Sigmoid colon (tissue), 7 donors: ENCODE results near the gene GLS. TPM values are rescaled to one million over a fixed set of nuclear protein-coding genes. Genes with fewer than 3 reads are reported as not detected.

Source experiments
- DNase-seq: peaks from one replicate; pipeline ENCODE4 v3.0.0-alpha.2; 2019
- H3K27ac ChIP-seq, 4 donors: fragments of 200-600 bp; sonication (generic); one replicate each; pipeline ENCODE4 v1.5.1; 2016 to 2019; ENCODE audit warnings: mild to moderate bottlenecking in 1 of 4
- H3K27me3 ChIP-seq, 3 donors: fragments of 200-600 bp; sonication (generic); one replicate each; pipeline ENCODE4 v1.5.1; 2019; ENCODE audit warnings: mild to moderate bottlenecking in 1 of 3
- H3K36me3 ChIP-seq, 4 donors: fragments of 200-600 bp; sonication (generic); one replicate each; pipeline ENCODE4 v1.5.1; 2016 to 2019
- H3K4me1 ChIP-seq, 4 donors: fragments of 200-600 bp; sonication (generic); one replicate each; pipeline ENCODE4 v1.5.1; 2017 to 2019
- H3K4me3 ChIP-seq, 4 donors: fragments of 200-600 bp; sonication (generic); one replicate each; pipeline ENCODE4 v1.5.1; 2017 to 2019; ENCODE audit warnings: mild to moderate bottlenecking in 2 of 4, moderate library complexity in 1 of 4
- H3K9me3 ChIP-seq, 4 donors: fragments of 200-600 bp in 3 of 4; sonication (generic) in 3 of 4; one replicate each; pipeline versions ENCODE4 v1.5.1 to v1.6.1; 2013 to 2019
- CTCF ChIP-seq, 4 experiments: fragments of 450-650 bp in 3 of 4; fragments of 200-600 bp in 1 of 4; IDR thresholded peaks; one replicate each; pipeline ENCODE4 v1.5.1; 2016 to 2019; ENCODE audit warnings: antibody characterized with exemption in 4 of 4, mild to moderate bottlenecking in 3 of 4, moderate library complexity in 2 of 4
- EP300 ChIP-seq, 4 donors: sonication (generic); formaldehyde crosslinking; IDR thresholded peaks; one replicate each; pipeline ENCODE4 v1.6.1; 2017; ENCODE audit warnings: antibody characterized with exemption in 4 of 4
- POLR2A ChIP-seq, 2 donors: fragments of 450-650 bp; IDR thresholded peaks; one replicate each; pipeline ENCODE4 v1.6.1; 2016; ENCODE audit warnings: antibody characterized with exemption in 2 of 2, mild to moderate bottlenecking in 2 of 2, moderate library complexity in 2 of 2
- POLR2AphosphoS5 ChIP-seq, 4 donors: sonication (generic); formaldehyde crosslinking; IDR thresholded peaks; one replicate each; pipeline ENCODE4 v1.6.1; 2017; ENCODE audit warnings: antibody characterized with exemption in 4 of 4
- WGBS, 2 donors: extraction: QIAGEN DNeasy Blood & Tissue Kit; methylation state at CpG; one replicate each; pipeline ENCODE4 v1.1.7; 2013; 5-methylcytosine and 5-hydroxymethylcytosine counted together
- intact Hi-C: fragments of 100-400 bp; cut with DNase I; formaldehyde crosslinking; loops from one replicate; pipeline ENCODE4 v1.15.1; 2023
- polyA plus RNA-seq, 3 donors: library from polyadenylated mRNA; stranded (reverse); fragments of 200-250 nt; gene quantifications; one replicate each; pipeline ENCODE4 v1.2.3, GENCODE V29; 2013
- total RNA-seq, 4 donors: library from RNA; depleted of rRNA; stranded (reverse); fragments of >200 nt; gene quantifications; one replicate each; pipeline ENCODE4 v1.1.0, GENCODE V29; 2016
- donor health status: healthy with polysubstance abuse.
- donor health status: Bipolar disorder and iron deficiency.
- donor health status: healthy.

GLS gene
- total and polyA plus RNA-seq, 7 donors = 15.0 to 139 (median 87.1) TPM

GRCh38 chr2:190876631-190877030 lies 4.0 kb upstream of the GLS start:
- no peak overlapping the region for H3K4me3 ChIP-seq
- H3K4me1 ChIP-seq = peaks cover 0 to 6% (median 5%) of the 10 kb centered on the region in 4 donors
- no peak overlapping the region for H3K27ac ChIP-seq
- H3K9me3 ChIP-seq = no peaks in the 10 kb centered on the region
- intact Hi-C loops = no loop called here
- no peak for DNase-seq
- TF ChIP-seq POLR2AphosphoS5 (IDR thresholded peaks at IDR 0.05) = no peak
- TF ChIP-seq EP300 (IDR thresholded peaks at IDR 0.05) = no peak
- TF ChIP-seq CTCF (IDR thresholded peaks at IDR 0.05) = no peak
- no peak for TF ChIP-seq POLR2A (IDR thresholded peaks at IDR 0.05)
- no peaks in the 10 kb centered on the region for H3K27me3 ChIP-seq
- 60 to 76% methylated on average over 1 of the region's 1 CpG for whole genome bisulfite sequencing, 2 donors
- H3K36me3 ChIP-seq = no peaks in the 10 kb centered on the region

- Histone ChIP-seq H3K9me3 (no peaks in the 10 kb centered on the region), H3K4me1 (peaks cover 0 to 6% (median 5%) of the 10 kb centered on the region in 4 donors), H3K36me3 (no peaks in the 10 kb centered on the region), H3K27ac (no peak overlapping the region), H3K4me3 (no peak overlapping the region), H3K27me3 (no peaks in the 10 kb centered on the region)
- WGBS, 2 donors = 90 to 96% methylated on average over 2 of the region's 2 CpGs
- TF ChIP-seq CTCF (IDR thresholded peaks at IDR 0.05) (no peak), POLR2A (IDR thresholded peaks at IDR 0.05) (no peak)
- intact Hi-C loops = no loop called here
- no peak for DNase-seq
Observed at GRCh38 chr2:190877436-190877835, 3.2 kb upstream of the GLS start.

DNA sequence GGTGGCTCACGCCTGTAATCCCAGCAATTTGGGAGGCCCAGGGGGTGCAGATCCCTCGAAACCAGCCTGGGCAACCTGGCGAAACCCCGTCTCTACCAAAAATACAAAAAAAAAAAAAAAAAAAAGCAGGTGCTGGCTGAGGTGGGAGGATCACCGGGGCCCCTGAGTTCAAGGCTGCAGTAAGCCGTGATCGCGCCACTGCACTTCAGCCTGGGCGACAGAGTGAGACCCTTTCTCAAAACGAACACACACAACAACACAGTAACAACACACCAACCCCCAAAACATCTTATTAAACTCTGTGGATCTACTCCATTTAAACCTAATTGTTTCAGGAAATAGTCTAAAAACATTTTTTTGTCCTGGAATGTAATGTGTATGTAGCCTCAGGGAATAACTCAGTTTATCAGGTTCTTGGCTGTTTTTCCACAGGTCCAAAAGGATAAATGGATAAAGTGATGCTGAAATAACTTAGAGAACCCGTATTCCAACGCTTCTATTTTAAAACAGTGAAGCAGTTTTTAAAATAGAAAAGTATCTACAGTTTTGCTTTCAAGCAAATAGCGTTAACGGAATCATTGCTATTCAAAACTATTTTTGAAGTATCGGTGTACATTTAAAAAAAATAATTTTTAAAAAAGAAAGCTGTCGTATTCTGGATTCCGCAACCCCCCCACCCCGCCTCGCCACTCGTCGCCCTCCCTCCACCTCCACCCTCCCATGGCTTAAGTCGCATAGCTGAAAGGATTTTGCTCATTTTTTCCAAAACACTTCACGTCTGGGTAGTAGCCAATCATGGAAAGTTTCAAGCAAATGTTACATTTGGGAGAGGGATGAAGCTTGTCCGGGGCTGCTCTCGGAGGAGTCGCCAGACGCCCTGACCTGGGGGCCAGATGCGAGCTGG lies 895 bp upstream of the GLS start:
- no peaks in the 10 kb centered on the region for H3K9me3 ChIP-seq
- H3K36me3 ChIP-seq = no peaks in the 10 kb centered on the region
- H3K27ac ChIP-seq = peak overlapping the region; percentile 87 to 97 (median 96)
- 37 to 39% methylated on average over 28 of the region's 28 CpGs for WGBS, 2 donors
- TF ChIP-seq EP300 (IDR thresholded peaks at IDR 0.05) (no peak), CTCF (IDR thresholded peaks at IDR 0.05) (no peak)
- H3K4me3 ChIP-seq = peak overlapping the region; percentile 70 to 94 (median 92)
- DNase-seq = no peak
- no peaks in the 10 kb centered on the region for H3K27me3 ChIP-seq
- H3K4me1 ChIP-seq = peaks cover 0 to 29% (median 23%) of the 10 kb centered on the region in 4 donors
- intact Hi-C loops = loop anchor here (5.0 to 10.0 kb wide), 2 partner anchors 133 to 235 kb away; partner anchors contain the start of genes NAB1 and STAT1

- H3K4me3 ChIP-seq = peak overlapping the region; percentile 70 to 94 (median 92)
- peak; percentile 79 for DNase-seq
- TF ChIP-seq EP300 (IDR thresholded peaks at IDR 0.05) (no peak), CTCF (IDR thresholded peaks at IDR 0.05) (no peak), POLR2AphosphoS5 (IDR thresholded peaks at IDR 0.05) (no peak), POLR2A (IDR thresholded peaks at IDR 0.05) (no peak)
- intact Hi-C loops = loop anchor here (5.0 to 10.0 kb wide), 2 partner anchors 131 to 236 kb away; partner anchors contain the start of genes NAB1 and STAT1
- H3K27ac ChIP-seq = peak overlapping the region; percentile 87 to 97 (median 96)
- H3K36me3 ChIP-seq = no peaks in the 10 kb centered on the region
- H3K27me3 ChIP-seq = no peaks in the 10 kb centered on the region
- H3K4me1 ChIP-seq = peaks cover 0 to 42% (median 29%) of the 10 kb centered on the region in 4 donors
- WGBS, 2 donors = 0% methylated on average over 60 of the region's 60 CpGs
- H3K9me3 ChIP-seq = no peaks in the 10 kb centered on the region
Observed at GRCh38 chr2:190881084-190881597, 520 bp downstream of the GLS start.
